ENCODE data around the gene FA2H.

DNA sequence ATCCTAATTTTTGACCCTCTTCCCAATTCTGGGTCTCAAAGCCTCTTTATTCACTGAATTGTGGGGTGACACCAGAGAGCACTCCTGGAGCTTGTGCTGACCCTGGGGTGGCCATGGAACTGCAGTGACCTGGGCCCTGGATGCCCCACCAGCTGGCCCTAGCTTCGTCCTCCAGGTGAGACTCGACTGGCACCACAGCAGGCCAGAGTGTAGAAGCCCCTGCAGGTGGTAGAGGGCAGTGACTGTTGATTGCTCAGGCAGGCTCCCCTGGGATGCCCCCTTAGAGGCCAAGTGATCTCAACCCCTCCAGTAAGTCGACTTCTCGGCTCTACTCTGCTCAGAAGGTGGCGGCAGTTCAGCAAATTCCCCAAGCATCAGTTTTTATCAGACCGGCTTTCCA, 6.4 kb downstream of the FA2H start:
- TF ChIP-seq POLR2A (IDR thresholded peaks at IDR 0.05), result no peak
- TF ChIP-seq, protein P1, sequence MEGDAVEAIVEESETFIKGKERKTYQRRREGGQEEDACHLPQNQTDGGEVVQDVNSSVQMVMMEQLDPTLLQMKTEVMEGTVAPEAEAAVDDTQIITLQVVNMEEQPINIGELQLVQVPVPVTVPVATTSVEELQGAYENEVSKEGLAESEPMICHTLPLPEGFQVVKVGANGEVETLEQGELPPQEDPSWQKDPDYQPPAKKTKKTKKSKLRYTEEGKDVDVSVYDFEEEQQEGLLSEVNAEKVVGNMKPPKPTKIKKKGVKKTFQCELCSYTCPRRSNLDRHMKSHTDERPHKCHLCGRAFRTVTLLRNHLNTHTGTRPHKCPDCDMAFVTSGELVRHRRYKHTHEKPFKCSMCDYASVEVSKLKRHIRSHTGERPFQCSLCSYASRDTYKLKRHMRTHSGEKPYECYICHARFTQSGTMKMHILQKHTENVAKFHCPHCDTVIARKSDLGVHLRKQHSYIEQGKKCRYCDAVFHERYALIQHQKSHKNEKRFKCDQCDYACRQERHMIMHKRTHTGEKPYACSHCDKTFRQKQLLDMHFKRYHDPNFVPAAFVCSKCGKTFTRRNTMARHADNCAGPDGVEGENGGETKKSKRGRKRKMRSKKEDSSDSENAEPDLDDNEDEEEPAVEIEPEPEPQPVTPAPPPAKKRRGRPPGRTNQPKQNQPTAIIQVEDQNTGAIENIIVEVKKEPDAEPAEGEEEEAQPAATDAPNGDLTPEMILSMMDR (IDR thresholded peaks at IDR 0.05 in 4 of 5, conservative IDR thresholded peaks at IDR 0.05 in 1 of 5), result no peak

Measured in gastrocnemius medialis (tissue), 4 donors.